Measurements from ENCODE around the gene GCH1.

GCH1 gene

DNA sequence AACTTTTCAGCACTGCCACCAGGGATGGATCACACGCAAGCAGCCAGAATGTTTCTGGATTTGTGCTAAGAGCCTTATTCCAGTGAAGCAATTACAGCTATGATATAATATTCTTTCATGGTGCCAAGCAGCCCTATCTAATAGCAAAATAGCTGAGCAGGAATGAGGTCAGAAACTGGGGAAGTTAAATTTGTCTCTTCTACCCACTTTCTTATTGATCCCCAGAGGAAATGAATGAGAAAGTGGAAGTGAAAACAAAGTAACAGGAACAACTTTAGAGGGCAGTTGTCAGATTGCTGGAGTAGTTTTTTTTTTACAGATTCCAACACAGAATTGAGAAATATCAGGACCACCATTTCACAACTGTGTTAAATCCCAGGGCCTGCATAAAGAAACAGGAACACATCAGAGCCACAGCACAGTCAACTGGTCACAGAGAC is 44.8 kb downstream of the GCH1 start:
- DNase-seq: no peak

- no peak for DNase-seq
Measured at GRCh38 chr14:54856152-54856551, 46.5 kb downstream of the GCH1 start.

DNA sequence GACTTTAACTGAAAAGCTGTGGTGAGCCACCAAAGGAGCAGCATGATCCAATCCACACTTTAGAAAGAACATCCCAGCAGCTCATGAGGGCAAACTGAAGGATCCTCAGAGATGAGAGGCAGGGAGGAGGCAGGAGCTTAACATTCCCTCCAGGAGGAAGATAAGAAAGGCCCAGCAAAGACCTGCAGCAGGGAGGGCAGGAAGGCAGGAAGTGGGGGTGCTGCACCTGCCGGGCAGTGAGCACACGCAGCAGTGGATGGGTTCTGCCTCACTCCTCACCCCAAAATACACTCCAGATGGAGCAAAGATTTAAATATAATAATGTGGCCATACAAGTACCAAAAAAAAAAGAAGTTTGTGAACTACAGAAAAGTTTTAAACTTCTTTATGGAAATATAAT is 48.4 kb downstream of the GCH1 start:
- no peak for DNase-seq

DNA sequence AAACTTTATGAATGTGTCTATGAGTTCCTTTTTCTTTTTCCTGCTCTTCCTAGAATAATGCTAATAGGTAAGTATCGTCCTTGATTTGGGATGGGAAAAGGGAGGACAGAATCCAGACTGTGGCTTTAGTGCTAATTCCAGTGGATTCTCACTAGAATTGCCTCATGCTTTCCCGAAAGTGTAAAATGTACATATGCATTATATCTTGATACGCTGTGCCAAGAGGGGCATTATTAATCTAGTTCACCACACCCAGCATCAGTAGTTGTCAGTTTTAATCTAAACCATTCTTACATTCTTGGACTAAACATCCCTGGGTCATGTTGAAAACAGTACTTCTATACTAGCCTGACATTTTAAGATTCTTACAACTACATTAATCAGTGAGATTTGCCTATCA is 49.3 kb downstream of the GCH1 start:
- no peak for DNase-seq

GRCh38 chr14:54852215-54852614 is 50.4 kb downstream of the GCH1 start:
- DNase-seq: no peak

DNA sequence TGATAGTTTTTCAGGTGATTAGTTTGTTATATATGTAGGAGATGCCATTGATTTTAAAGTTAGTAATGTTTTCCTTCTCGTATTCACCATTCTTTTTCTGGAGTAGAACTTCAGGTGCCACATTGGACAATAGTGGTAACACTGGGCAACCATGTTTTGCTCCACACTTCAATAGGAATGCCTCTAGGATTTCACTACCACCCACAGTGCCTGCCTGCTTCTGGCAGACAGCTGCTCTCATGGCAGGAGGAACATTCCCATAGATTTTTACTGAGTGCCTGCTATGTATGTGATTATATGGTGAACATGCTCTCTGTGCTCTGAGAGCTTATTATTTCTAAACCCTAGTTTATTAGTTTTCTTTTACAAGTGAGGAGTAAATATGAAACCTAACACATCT is 53.7 kb downstream of the GCH1 start:
- no peak for DNase-seq

DNA sequence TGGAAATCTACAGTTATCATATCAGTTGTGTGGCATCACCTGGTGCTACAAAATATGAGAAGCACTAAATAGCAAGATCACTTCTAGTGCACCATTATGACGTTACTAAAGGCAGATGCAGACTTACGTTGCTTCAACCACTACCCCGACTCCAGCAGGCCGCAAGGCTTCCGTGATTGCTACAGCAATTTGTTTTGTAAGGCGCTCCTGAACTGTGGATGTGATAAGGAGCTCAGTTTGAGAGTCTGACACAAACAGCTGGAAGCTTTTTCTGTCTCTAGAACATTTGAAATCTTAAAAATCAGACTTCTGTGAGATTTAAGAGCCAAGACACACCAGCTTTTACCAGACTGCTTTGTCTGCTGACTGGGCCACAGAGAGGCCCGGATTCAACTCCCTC is 57.0 kb downstream of the GCH1 start:
- no peak for DNase-seq

- DNase-seq: no peak
Measured at GRCh38 chr14:54844479-54844878, 58.1 kb downstream of the GCH1 start.

DNA sequence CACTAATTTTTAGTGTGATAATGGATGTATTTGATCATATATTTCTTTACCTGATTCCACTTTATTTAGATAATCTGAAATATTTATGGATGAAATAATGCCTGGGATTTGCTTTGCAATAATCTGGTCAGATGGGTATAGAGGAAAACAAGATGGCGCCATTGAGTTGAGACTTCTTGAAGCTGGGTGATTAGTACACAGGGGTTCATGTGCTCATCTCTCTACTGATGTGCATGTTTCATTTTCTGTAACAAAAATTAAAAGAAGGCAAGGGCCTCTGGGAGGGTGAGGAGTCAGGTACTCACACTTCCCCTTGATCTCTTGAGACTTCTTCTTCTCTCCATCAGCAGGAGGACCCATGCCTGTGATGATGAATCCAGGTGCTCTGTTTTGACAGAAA is 61.8 kb downstream of the GCH1 start:
- DNase-seq: no peak

GRCh38 chr14:54840336-54840735 is 62.3 kb downstream of the GCH1 start:
- DNase-seq: no peak

- DNase-seq: no peak
Measured at GRCh38 chr14:54839701-54840119, 62.9 kb downstream of the GCH1 start.

DNA sequence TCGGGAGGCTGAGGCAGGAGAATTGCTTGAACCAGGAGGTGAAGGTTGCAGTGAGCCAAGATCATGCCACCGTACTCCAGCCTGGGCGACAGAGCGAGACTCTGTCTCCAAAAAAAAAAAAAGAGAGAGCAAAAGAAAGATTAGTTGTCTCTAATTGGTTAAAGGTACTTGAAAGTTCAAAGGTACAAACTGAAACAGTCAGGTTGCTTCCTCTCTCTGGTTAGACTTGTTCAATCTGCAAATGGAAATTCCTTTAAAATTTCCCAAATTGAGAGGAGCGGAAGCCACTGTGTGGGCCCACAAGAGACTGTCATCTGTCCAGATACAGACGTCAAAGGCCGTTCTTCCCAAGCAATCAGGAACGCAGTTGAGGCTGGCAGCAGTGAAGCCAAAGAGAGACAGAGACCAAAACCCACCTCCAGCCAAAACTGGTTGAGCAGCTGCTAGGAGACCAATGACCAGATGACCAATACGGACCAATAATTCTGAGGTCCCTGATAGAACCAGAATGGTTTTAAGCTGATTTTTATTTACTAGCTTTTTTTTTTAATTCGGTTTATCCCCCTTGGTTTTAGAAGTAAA is 63.6 kb downstream of the GCH1 start:
- no peak for DNase-seq

GRCh38 chr14:54837508-54838149 is 65.0 kb downstream of the GCH1 start:
- DNase-seq: no peak

DNA sequence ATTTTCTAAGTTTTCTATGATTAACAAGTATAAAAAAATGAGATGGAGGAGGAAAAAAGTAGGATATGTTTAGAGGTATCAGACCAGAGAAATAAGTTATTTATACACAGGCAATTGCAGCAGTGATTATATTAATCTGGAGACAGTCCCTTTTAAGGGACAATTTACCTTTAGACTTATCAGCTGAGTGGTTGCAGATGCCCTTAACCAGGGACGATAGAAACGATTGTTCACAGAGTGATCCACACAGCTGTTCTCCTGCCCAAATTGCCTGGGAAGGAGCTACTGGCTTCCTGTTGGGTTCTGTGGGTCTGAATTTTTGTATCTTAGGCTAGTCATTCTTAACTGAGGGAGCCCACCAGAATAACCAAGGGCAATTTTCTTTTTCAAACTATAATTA is 66.4 kb downstream of the GCH1 start:
- DNase-seq: no peak

GRCh38 chr14:54834727-54835126 is 67.9 kb downstream of the GCH1 start:
- no peak for DNase-seq

GRCh38 chr14:54834081-54834480 is 68.5 kb downstream of the GCH1 start:
- no peak for DNase-seq

DNA sequence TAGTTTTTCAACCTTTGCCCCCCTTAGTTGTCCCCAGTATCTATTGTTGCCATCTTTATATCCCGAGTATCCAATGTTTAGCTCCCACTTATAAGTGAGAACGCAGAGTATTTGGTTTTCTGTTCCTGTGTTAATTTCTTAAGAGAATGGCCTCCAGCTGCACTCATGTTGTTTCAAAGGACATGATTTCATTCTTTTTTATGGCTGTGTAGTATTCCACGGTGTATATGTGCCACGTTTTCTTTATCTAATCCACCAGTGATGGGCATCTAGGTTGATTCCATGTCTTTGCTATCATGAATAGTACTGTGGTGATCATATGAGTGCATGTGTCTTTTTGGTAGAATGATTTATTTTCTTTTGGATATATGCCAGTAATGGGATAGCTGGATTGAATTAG is 72.0 kb downstream of the GCH1 start:
- DNase-seq: no peak

DNA sequence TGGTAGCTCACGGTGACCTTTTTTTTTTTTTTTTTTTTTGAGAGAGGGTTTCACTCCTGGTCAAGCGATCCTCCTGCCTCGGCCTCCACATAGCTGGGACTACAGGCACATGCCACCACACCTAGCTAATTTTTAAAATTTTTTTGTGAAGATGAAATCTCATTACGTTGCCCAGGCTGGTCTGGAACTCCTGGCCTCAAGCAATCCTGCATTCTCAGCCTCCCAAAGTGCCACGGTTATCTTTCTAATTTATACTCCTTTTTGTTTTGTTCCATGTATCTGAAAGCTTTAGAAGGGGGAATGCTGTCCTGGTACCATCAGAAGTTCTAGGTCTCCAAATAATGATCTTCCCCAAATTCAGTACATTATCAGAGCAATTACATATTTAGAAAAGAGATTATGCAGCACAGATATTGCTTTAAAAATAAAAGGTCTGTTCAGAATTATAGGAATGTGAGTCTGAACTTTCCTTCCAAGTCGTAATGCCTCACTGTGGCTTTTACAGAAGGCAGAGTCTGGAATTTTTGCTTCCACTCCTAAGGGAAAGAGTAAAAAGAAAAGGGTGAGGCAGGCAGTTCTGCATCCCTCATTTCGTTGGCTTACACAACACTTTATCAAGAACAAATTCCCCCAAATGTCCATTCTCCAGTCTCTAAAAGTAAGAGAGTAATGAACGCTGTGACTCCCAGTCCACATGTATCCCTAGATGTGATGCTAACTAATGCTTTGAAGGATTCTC is 73.0 kb downstream of the GCH1 start:
- no peak for DNase-seq

GRCh38 chr14:54828037-54828436 is 74.6 kb downstream of the GCH1 start:
- DNase-seq: no peak

- DNase-seq: no peak
Measured at GRCh38 chr14:54823757-54824549, 78.7 kb downstream of the GCH1 start.

GRCh38 chr14:54822685-54823084 is 79.9 kb downstream of the GCH1 start:
- DNase-seq: no peak

DNA sequence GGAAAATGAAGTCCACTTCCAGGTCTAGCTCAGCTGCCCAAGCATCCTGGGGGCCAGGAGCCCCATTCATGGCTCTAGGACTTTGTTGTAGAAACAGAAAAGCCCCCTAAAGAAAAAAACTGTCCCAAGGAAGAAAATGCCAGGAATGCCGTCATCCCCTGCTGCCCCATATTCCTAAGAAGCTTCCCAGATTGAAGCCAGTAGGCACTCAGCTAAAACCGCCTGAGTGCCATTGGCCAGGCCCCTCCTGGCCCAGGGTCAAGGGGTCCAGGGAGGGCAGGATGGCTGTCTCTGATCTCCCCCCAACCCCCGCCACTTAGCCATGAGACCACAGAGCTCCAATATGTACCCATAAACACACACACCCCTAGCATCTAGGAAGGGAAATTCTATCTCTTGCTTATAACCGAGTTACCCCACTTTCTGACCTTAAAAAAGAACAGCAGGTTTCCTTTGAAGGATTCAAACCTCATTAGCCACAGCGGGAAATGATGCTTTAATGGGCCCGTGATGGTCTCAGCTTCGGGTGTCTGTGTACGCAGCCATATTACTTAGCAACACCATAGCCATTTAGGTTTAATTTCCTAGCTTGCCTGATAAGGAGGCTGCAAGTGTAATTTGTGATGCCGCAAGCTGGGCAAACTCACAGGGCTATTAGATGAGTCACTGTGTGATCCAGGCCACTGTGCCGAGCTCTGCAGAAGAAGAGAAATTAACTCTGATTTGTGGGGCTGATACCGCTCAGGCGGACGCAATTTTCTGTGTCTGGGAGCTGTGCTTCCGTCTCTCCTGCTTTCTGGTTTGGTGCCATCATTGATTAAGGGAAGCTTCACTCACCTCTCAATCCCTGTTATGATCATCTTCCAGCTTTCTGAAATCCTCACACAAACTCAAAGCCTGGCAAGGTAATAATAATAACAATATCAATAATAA is 84.2 kb downstream of the GCH1 start:
- DNase-seq: no peak

All from NCI-H524 treated with DMSO at 0.1 percent for 48 hours (cell line).